Epithelial cell of esophagus (primary cell): ENCODE measurements around the gene GNG2.

Source experiments
- DNase-seq: peaks from one replicate; pipeline ENCODE4 v3.0.0; 2010; ENCODE audit warnings: low read depth
- H3K4me3 ChIP-seq: 2 replicates; pipeline ENCODE4 v1.5.1; 2011; ENCODE audit warnings: mild to moderate bottlenecking, low read length, control low read depth
- TF ChIP-seq, protein P1 (sequence below): IDR thresholded peaks from 2 replicates; pipeline ENCODE4 v1.5.1; 2011; ENCODE audit warnings: low read depth, mild to moderate bottlenecking, low read length, control low read depth, inconsistent platforms; ENCODE audit not compliant: insufficient read depth; ENCODE audit errors: missing control alignments

GNG2 gene

DNA sequence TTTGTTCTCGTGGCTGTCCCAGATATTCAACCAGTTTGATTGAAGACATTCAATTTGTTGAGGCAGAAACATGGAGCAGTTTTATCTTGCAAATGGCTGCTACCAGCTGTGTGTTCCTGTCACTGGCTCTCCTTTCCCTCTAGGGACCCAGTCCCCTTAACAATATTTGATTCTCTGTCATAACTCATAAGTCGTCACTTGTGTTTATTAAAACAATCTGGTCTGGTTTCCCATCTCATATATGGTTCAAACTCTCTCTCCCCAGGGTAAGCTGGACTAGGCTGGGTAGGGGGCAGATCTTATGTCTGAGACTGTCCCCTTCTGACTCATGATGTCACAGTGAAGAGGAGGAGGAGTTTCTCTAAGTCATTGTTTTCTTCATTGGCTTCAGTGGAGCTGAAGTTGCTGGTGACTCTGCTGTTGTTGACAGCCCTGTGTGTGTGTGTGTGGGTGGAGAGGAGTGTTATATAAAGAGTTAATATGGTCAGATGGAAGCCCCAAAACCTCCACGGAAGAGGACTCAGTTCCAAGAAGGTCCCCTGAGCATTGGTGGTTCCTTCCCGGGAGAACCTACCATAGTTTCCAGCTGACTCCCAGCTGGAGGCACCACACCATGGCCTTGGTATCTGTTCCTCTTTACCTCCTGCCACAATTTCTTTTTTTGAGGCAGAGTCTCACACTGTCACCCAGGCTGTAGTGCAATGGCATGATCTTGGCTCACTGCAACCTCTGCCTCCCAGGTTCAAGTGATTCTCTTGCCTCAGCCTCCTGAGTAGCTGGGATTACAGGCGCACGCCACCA is 16.1 kb upstream of the GNG2 start:
- no peak for DNase-seq
- no peak overlapping the region for H3K4me3 ChIP-seq
- TF ChIP-seq, protein P1, sequence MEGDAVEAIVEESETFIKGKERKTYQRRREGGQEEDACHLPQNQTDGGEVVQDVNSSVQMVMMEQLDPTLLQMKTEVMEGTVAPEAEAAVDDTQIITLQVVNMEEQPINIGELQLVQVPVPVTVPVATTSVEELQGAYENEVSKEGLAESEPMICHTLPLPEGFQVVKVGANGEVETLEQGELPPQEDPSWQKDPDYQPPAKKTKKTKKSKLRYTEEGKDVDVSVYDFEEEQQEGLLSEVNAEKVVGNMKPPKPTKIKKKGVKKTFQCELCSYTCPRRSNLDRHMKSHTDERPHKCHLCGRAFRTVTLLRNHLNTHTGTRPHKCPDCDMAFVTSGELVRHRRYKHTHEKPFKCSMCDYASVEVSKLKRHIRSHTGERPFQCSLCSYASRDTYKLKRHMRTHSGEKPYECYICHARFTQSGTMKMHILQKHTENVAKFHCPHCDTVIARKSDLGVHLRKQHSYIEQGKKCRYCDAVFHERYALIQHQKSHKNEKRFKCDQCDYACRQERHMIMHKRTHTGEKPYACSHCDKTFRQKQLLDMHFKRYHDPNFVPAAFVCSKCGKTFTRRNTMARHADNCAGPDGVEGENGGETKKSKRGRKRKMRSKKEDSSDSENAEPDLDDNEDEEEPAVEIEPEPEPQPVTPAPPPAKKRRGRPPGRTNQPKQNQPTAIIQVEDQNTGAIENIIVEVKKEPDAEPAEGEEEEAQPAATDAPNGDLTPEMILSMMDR, result no peak

DNA sequence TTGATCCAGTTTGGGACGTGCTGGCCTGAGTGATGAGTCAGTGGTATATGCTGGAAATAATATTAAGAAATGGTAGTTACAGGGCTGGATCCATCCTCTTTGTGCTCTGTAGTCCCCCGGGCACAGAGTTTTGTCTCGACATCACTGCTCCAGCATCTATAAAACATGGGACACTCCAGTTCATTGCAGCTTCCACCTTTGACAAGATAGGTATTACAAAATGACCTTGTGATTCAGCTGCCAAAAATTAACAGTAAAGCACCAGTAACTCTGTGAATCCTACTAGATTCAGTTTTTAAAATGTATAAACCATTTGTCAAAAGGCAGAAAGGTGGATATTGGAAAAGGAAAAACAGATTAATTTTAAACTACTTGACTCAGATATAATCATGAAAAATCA is 14.6 kb upstream of the GNG2 start:
- TF ChIP-seq, protein P1, result no peak
- no peak overlapping the region for H3K4me3 ChIP-seq
- DNase-seq, result no peak

DNA sequence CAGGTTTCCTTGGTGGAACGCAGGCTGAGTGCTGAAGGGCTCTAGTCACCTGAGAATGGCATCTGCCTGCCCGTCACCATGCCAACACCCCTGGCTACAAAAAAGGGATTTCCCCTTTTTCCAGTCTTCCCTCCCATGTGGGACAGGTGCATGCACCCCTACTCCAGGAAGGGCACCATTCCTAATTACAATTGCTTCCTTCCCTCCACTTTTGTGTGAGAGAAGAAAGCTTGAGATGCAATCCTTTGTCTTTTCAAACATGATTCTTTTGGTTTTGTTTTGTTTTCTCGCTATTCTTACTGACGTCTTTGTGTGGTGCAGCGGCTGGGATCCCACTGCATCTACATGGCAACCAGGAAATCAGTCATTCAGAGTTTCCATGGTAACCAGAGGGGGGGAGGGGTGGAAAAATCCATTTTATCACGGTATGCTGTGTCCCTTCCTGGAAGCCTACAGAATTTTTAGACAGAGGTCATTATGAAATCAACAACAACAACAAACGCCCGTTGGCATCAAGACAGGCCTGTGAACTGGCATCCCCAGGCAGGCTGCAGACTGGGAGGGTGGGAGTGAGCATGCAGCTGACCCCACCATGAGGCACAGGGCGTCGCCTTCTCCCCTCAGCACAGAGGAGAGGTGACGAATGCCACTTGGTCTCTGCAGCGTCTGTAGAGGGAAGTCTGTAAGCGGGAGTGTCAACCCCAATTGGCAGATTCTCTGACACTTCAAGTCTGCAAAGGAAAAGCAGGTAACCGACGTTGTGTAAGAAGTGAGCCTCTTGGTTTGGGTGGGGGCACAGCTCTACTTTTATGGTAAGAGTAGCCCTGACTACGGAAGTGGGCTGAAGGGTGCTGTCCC is 13.6 kb upstream of the GNG2 start:
- no peak for DNase-seq
- H3K4me3 ChIP-seq, result no peak overlapping the region
- TF ChIP-seq, protein P1, result no peak

DNA sequence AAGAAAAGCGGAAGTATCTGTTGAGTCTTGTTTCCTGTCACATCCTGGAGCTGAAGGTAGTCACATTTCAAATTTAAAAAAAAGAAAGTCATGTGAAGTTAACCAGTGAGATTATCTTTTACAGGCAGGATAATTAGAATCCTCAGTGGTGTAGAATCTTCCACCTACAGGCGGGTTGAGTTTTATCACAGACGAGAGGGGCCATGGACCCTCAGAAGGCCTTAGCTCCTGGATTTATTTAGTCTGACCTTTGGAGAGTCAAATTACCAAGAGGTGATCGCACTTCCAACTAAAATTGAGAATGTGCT is 13.0 kb upstream of the GNG2 start:
- no peak overlapping the region for H3K4me3 ChIP-seq
- no peak for DNase-seq
- TF ChIP-seq, protein P1, result no peak

DNA sequence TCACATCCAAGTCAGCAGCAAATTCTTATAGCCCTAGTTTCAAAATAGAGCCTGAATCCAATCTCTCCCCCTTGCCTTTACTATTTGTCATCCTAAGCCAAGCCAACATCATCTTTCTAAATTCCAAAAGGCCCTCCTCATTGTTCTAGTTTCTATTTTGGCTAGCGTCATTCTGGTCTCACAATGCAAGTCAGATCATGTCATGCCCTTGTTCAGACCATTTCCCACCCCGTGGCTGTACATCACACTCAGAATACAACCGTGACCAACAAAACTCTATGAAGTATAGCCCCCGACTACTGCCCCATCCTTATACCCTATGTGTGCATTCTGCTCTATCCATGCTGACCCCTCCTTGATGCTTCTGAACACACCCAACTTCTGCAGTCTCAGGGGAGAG is 12.3 kb upstream of the GNG2 start:
- peak; percentile 58 for DNase-seq
- no peak overlapping the region for H3K4me3 ChIP-seq

DNA sequence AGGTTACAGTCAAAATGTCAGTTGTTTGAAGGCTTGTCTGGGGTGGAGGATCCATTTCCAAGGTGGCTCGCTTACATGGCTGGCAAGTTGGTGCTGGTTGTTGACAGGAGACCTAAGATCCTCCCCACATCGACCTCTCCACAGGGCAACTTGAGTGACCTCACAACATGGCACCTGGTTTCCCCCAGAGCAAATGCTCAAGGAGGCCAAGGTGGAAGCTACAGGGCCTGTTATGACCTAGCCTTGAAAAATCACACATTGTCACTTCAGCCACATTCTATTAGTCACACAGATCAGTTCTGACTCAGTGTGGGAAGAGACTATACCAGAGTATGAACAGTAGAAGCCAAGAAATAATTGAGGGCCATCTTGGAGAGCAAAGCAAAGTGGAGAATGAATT is 11.3 kb upstream of the GNG2 start:
- DNase-seq, result peak; percentile 56
- H3K4me3 ChIP-seq, result no peak overlapping the region
- TF ChIP-seq, protein P1, result no peak

More for the DNA sequence above, 12.3 kb upstream of the GNG2 start:
- TF ChIP-seq, protein P1, result no peak
